T-cell (primary cell): Measurements from ENCODE around the gene MYH13. TPM values are rescaled to one million over a fixed set of nuclear protein-coding genes. Genes with fewer than 3 reads are reported as not detected.

Experiments used
- ATAC-seq, 4 experiments: fragments of 200-7000 bp in 3 of 4; fragments of 150-1000 bp in 1 of 4; cut with Tn5 transposase; replicated peaks in 1 of 4; 1 replicate in 3 of 4; 2 replicates in 1 of 4; pipeline ENCODE4 v1.10.0; 2021; ENCODE audit warnings: moderate library complexity in 3 of 4, mild to moderate bottlenecking in 2 of 4, moderate number of reproducible peaks in 1 of 4
- CTCF ChIA-PET, 2 donors: fragments of 300-600 bp; sonication (Branson Sonifier 250); formaldehyde crosslinking; loops; one replicate each; lab custom pipeline; 2022; ENCODE audit warnings: antibody characterized with exemption in 2 of 2; lab: Charles Lee
- POLR2A ChIA-PET, 2 donors: fragments of 300-600 bp; sonication (Branson Sonifier 250); formaldehyde crosslinking; loops; one replicate each; lab custom pipeline; 2022; ENCODE audit warnings: antibody characterized with exemption in 2 of 2; lab: Charles Lee
- DNase-seq, 35 experiments: peaks; one replicate each; pipeline versions ENCODE4 v3.0.0 to v3.0.0-alpha.2; 2013 to 2023
- H3K27ac ChIP-seq: one replicate; pipeline ENCODE4 v1.5.1; 2013; ENCODE audit warnings: low read length
- H3K27me3 ChIP-seq, 2 experiments: replicated peaks in 1 of 2; 1 replicate in 1 of 2; 2 replicates in 1 of 2; pipeline versions ENCODE4 v1.6.1 to v1.7.0; 2013; ENCODE audit warnings: low read length in 1 of 2, mixed read lengths in 1 of 2; ENCODE audit not compliant: control insufficient read depth in 2 of 2, insufficient read depth in 2 of 2; ENCODE audit errors: extremely low read depth in 1 of 2
- H3K36me3 ChIP-seq, 2 donors: 1 replicate in 1 of 2; 2 replicates in 1 of 2; pipeline versions ENCODE4 v1.6.1 to v1.7.0; 2013; ENCODE audit warnings: low read length in 1 of 2; ENCODE audit not compliant: control insufficient read depth in 2 of 2, insufficient read depth in 1 of 2; ENCODE audit errors: extremely low read depth in 1 of 2
- H3K4me1 ChIP-seq, 2 experiments: 1 replicate in 1 of 2; 2 replicates in 1 of 2; pipeline versions ENCODE4 v1.6.1 to v1.7.0; 2013; ENCODE audit warnings: low read length in 2 of 2, mixed read lengths in 1 of 2; ENCODE audit not compliant: insufficient read depth in 2 of 2, control insufficient read depth in 1 of 2; ENCODE audit errors: extremely low read depth in 1 of 2
- H3K4me3 ChIP-seq, 2 donors: 1 replicate in 1 of 2; 2 replicates in 1 of 2; pipeline versions ENCODE4 v1.5.1 to v1.7.0; 2013; ENCODE audit warnings: mild to moderate bottlenecking in 2 of 2, low read length in 1 of 2, moderate library complexity in 1 of 2; ENCODE audit not compliant: control insufficient read depth in 1 of 2; ENCODE audit errors: extremely low read depth in 1 of 2
- H3K9me3 ChIP-seq: 2 replicates; pipeline ENCODE4 v1.7.0; 2013
- H3K27ac Mint-ChIP-seq, 2 donors: one replicate each; pipeline ENCODE4 v1.8.0; 2020 to 2021; ENCODE audit warnings: mild to moderate bottlenecking in 2 of 2, mixed read lengths in 2 of 2
- H3K27me3 Mint-ChIP-seq, 2 donors: one replicate each; pipeline ENCODE4 v1.8.0; 2021 to 2022; ENCODE audit warnings: mixed read lengths in 2 of 2
- H3K36me3 Mint-ChIP-seq: one replicate; pipeline ENCODE4 v1.8.0; 2021; ENCODE audit warnings: mixed read lengths
- H3K4me1 Mint-ChIP-seq, 3 donors: one replicate each; pipeline ENCODE4 v1.8.0; 2020 to 2022; ENCODE audit warnings: mixed read lengths in 3 of 3, mild to moderate bottlenecking in 1 of 3
- H3K4me3 Mint-ChIP-seq, 3 donors: one replicate each; pipeline ENCODE4 v1.8.0; 2020 to 2022; ENCODE audit warnings: mild to moderate bottlenecking in 3 of 3, mixed read lengths in 3 of 3, moderate library complexity in 3 of 3
- H3K9me3 Mint-ChIP-seq, 3 donors: one replicate each; pipeline ENCODE4 v1.8.0; 2020 to 2022; ENCODE audit warnings: mixed read lengths in 3 of 3
- WGBS: methylation state at CpG from one replicate; pipeline ENCODE4 v1.1.5; 2013; ENCODE audit warnings: missing lambda C conversion rate; ENCODE audit not compliant: insufficient coverage; 5-methylcytosine and 5-hydroxymethylcytosine counted together
- total RNA-seq, 35 experiments: library from RNA in 6 of 35; stranded (reverse) in 6 of 35; fragments of 120-200 nt in 1 of 35; gene quantifications; one replicate each; pipeline versions ENCODE4 v1.2.1 to v1.2.4 and lab custom pipeline; 2013 to 2026

MYH13 gene
- total RNA-seq, 5 donors from 2014 or later (not counting 1 experiment from before 2014, with no cell fraction given), result not detected

GRCh38 chr17:10262451-10262850 is 110.4 kb downstream of the MYH13 start:
- DNase-seq (no peak), ATAC-seq (no peak)
- H3K27ac Mint-ChIP-seq, result no peak overlapping the region
- H3K36me3 Mint-ChIP-seq, result no peaks in the 10 kb centered on the region
- peaks cover 0 to 4% (median 4%) of the 10 kb centered on the region in 3 donors for H3K9me3 Mint-ChIP-seq
- no peaks in the 10 kb centered on the region for H3K4me1 Mint-ChIP-seq
- ChIA-PET CTCF (interaction anchor here in 1 of 2 donors (0.5 kb wide), 1 partner anchor 966 kb away, joined by 4 read pairs; no protein-coding TSS in a partner anchor), POLR2A (no interaction called here)
- peaks cover 2 to 6% of the 10 kb centered on the region in 2 experiments for H3K27me3 ChIP-seq
- no peak overlapping the region for H3K4me3 Mint-ChIP-seq
- H3K27ac ChIP-seq, result no peak overlapping the region
- 89% methylated on average over 1 of the region's 1 CpG for WGBS
- H3K9me3 ChIP-seq, result no peaks in the 10 kb centered on the region
- no peaks in the 10 kb centered on the region for H3K4me1 ChIP-seq
- H3K27me3 Mint-ChIP-seq, result peaks cover 0 to 2% of the 10 kb centered on the region in 2 donors
- no peak overlapping the region for H3K4me3 ChIP-seq
- no peaks in the 10 kb centered on the region for H3K36me3 ChIP-seq

GRCh38 chr17:10261098-10261497 is 111.7 kb downstream of the MYH13 start:
- no peak overlapping the region for H3K27ac ChIP-seq
- Mint-ChIP-seq H3K36me3 (no peaks in the 10 kb centered on the region), H3K9me3 (peaks cover 0 to 4% (median 3%) of the 10 kb centered on the region in 3 donors), H3K4me3 (no peak overlapping the region), H3K4me1 (no peaks in the 10 kb centered on the region), H3K27me3 (peaks cover 0 to 2% of the 10 kb centered on the region in 2 donors), H3K27ac (no peak overlapping the region)
- peaks cover 2 to 5% of the 10 kb centered on the region in 2 experiments for H3K27me3 ChIP-seq
- CTCF ChIA-PET, result no interaction called here
- H3K4me3 ChIP-seq, result no peak overlapping the region
- no peaks in the 10 kb centered on the region for H3K4me1 ChIP-seq
- DNase-seq (no peak), ATAC-seq (no peak)
- 83% methylated on average over 1 of the region's 3 CpGs for WGBS
- no peaks in the 10 kb centered on the region for H3K36me3 ChIP-seq
- no peaks in the 10 kb centered on the region for H3K9me3 ChIP-seq
- POLR2A ChIA-PET, result no interaction called here

- Histone ChIP-seq H3K9me3 (no peaks in the 10 kb centered on the region), H3K27ac (no peak overlapping the region), H3K36me3 (no peaks in the 10 kb centered on the region), H3K4me1 (no peaks in the 10 kb centered on the region), H3K27me3 (peaks cover 0 to 6% of the 10 kb centered on the region in 2 experiments), H3K4me3 (no peak overlapping the region)
- H3K9me3 Mint-ChIP-seq, result peaks cover 0 to 4% (median 3%) of the 10 kb centered on the region in 3 donors
- peaks cover 0 to 4% (median 2%) of the 10 kb centered on the region in 3 donors for H3K4me1 Mint-ChIP-seq
- WGBS, result 46% methylated on average over 8 of the region's 11 CpGs
- CTCF ChIA-PET, result no interaction called here
- peaks cover 4 to 7% of the 10 kb centered on the region in 2 donors for H3K27me3 Mint-ChIP-seq
- no peak for ATAC-seq
- H3K27ac Mint-ChIP-seq, result no peak overlapping the region
- DNase-seq, result no peak
- H3K4me3 Mint-ChIP-seq, result no peak overlapping the region
- H3K36me3 Mint-ChIP-seq, result no peaks in the 10 kb centered on the region
- POLR2A ChIA-PET, result no interaction called here
These were observed 121.4 kb downstream of the MYH13 start for GRCh38 chr17:10251212-10251948.

Other genes with a start within 250 kb of the MYH13 start
- gene GAS7, start 174.4 kb downstream of the MYH13 start, total RNA-seq, result 10 to 100 TPM in 1 of 5 donors, 1 to 10 TPM in 3, under 1 TPM in 1; 0.93 to 10.5 (median 3.8) TPM
- not detected for gene MYH8, start 48.9 kb upstream of the MYH13 start, total RNA-seq
- gene MYH4, start 96.6 kb upstream of the MYH13 start, total RNA-seq, result not detected
- not detected for gene MYH1, start 145.5 kb upstream of the MYH13 start, total RNA-seq
- not detected for gene MYH2, start 176.7 kb upstream of the MYH13 start, total RNA-seq